HEK293 (cell line): ENCODE results near the gene PRPF38A.

Source experiments
- BCL11A ChIP-seq: fragments of 450-650 bp; formaldehyde crosslinking; IDR thresholded peaks from 2 replicates; pipeline ENCODE4 v1.5.1; 2016; ENCODE audit warnings: low read depth, missing biosample characterization, missing genetic modification characterization
- BCL11B ChIP-seq: fragments of 450-650 bp; formaldehyde crosslinking; IDR thresholded peaks from 2 replicates; pipeline ENCODE4 v1.5.1; 2016; ENCODE audit warnings: low read depth, missing biosample characterization, missing genetic modification characterization
- CTCF ChIP-seq: fragments of 450-650 bp; formaldehyde crosslinking; IDR thresholded peaks from 2 replicates; pipeline ENCODE4 v1.5.1; 2016; ENCODE audit warnings: missing biosample characterization, missing genetic modification characterization
- GLI4 ChIP-seq: fragments of 450-650 bp; formaldehyde crosslinking; IDR thresholded peaks from 2 replicates; pipeline ENCODE4 v1.5.1; 2016; ENCODE audit warnings: missing biosample characterization, missing genetic modification characterization
- HOXA7 ChIP-seq: sonication (generic); formaldehyde crosslinking; IDR thresholded peaks from 2 replicates; pipeline ENCODE4 v1.8.1; 2022; ENCODE audit warnings: missing genetic modification reagents, borderline replicate concordance
- HOXC10 ChIP-seq: sonication (generic); formaldehyde crosslinking; IDR thresholded peaks from 2 replicates; pipeline ENCODE4 v1.8.1; 2023; ENCODE audit warnings: mild to moderate bottlenecking, missing genetic modification reagents
- KLF8 ChIP-seq: fragments of 450-650 bp; formaldehyde crosslinking; IDR thresholded peaks from 2 replicates; pipeline ENCODE4 v1.5.1; 2016; ENCODE audit warnings: missing biosample characterization, missing genetic modification characterization
- OVOL3 ChIP-seq: fragments of 450-650 bp; formaldehyde crosslinking; IDR thresholded peaks from 2 replicates; pipeline ENCODE4 v1.5.1; 2016; ENCODE audit warnings: missing biosample characterization, missing genetic modification characterization
- PRDM1 ChIP-seq: fragments of 450-650 bp; formaldehyde crosslinking; IDR thresholded peaks from 2 replicates; pipeline ENCODE4; 2016; ENCODE audit warnings: missing biosample characterization, missing genetic modification characterization
- PRDM2 ChIP-seq: fragments of 450-650 bp; formaldehyde crosslinking; IDR thresholded peaks from 2 replicates; pipeline ENCODE4 v1.5.1; 2016; ENCODE audit warnings: missing biosample characterization, missing genetic modification characterization, borderline replicate concordance
- YY1 ChIP-seq: fragments of 450-650 bp; formaldehyde crosslinking; IDR thresholded peaks from 2 replicates; pipeline ENCODE4 v1.5.1; 2018; ENCODE audit warnings: missing biosample characterization, missing genetic modification characterization
- ZBTB11 ChIP-seq: fragments of 450-650 bp; formaldehyde crosslinking; conservative IDR thresholded peaks from 2 replicates; pipeline ENCODE4 v1.5.1; 2016; ENCODE audit warnings: low read depth, missing biosample characterization, missing genetic modification characterization
- ZBTB20 ChIP-seq: fragments of 450-650 bp; formaldehyde crosslinking; IDR thresholded peaks from 2 replicates; pipeline ENCODE4 v1.5.1; 2016; ENCODE audit warnings: missing biosample characterization, missing genetic modification characterization
- ZBTB21 ChIP-seq: fragments of 450-650 bp; formaldehyde crosslinking; IDR thresholded peaks from 2 replicates; pipeline ENCODE4 v1.5.1; 2017; ENCODE audit warnings: missing biosample characterization, missing genetic modification characterization
- ZBTB7A ChIP-seq: fragments of 450-650 bp; formaldehyde crosslinking; IDR thresholded peaks from 2 replicates; pipeline ENCODE4 v1.5.1; 2016; ENCODE audit warnings: low read depth, missing biosample characterization, missing genetic modification characterization
- ZFHX2 ChIP-seq: fragments of 450-650 bp; formaldehyde crosslinking; conservative IDR thresholded peaks from 2 replicates; pipeline ENCODE4 v1.5.1; 2016; ENCODE audit warnings: missing biosample characterization, missing genetic modification characterization
- ZIC2 ChIP-seq: fragments of 450-650 bp; formaldehyde crosslinking; IDR thresholded peaks from 2 replicates; pipeline ENCODE4 v1.5.1; 2016; ENCODE audit warnings: missing biosample characterization, missing genetic modification characterization
- ZNF138 ChIP-seq: fragments of 450-650 bp; formaldehyde crosslinking; IDR thresholded peaks from 2 replicates; pipeline ENCODE4 v1.5.1; 2016; ENCODE audit warnings: missing biosample characterization, missing genetic modification characterization, borderline replicate concordance
- ZNF202 ChIP-seq: fragments of 450-650 bp; formaldehyde crosslinking; IDR thresholded peaks from 2 replicates; pipeline ENCODE4 v1.5.1; 2016; ENCODE audit warnings: missing biosample characterization, missing genetic modification characterization, borderline replicate concordance
- ZNF211 ChIP-seq: fragments of 450-650 bp; formaldehyde crosslinking; IDR thresholded peaks from 2 replicates; pipeline ENCODE4 v1.5.1; 2016; ENCODE audit warnings: low read depth, missing biosample characterization, missing genetic modification characterization
- ZNF341 ChIP-seq: fragments of 450-650 bp; formaldehyde crosslinking; IDR thresholded peaks from 2 replicates; pipeline ENCODE4; 2016; ENCODE audit warnings: low read depth, missing biosample characterization, missing genetic modification characterization
- ZNF449 ChIP-seq: fragments of 450-650 bp; formaldehyde crosslinking; IDR thresholded peaks from 2 replicates; pipeline ENCODE4 v1.5.1; 2017; ENCODE audit warnings: missing biosample characterization, mild to moderate bottlenecking, missing genetic modification characterization, moderate library complexity
- ZNF501 ChIP-seq: fragments of 450-650 bp; formaldehyde crosslinking; IDR thresholded peaks from 2 replicates; pipeline ENCODE4 v1.5.1; 2016; ENCODE audit warnings: missing biosample characterization, missing genetic modification characterization
- ZNF529 ChIP-seq: fragments of 450-650 bp; formaldehyde crosslinking; IDR thresholded peaks from 2 replicates; pipeline ENCODE4 v1.5.1; 2017; ENCODE audit warnings: missing genetic modification characterization, missing biosample characterization; ENCODE audit not compliant: insufficient replicate concordance
- ZNF530 ChIP-seq: fragments of 450-650 bp; formaldehyde crosslinking; IDR thresholded peaks from 2 replicates; pipeline ENCODE4 v1.5.1; 2016; ENCODE audit warnings: low read depth, missing biosample characterization, missing genetic modification characterization
- ZNF585B ChIP-seq: fragments of 450-650 bp; formaldehyde crosslinking; IDR thresholded peaks from 2 replicates; pipeline ENCODE4 v1.5.1; 2016; ENCODE audit warnings: missing biosample characterization, missing genetic modification characterization
- ZNF701 ChIP-seq: fragments of 450-650 bp; formaldehyde crosslinking; IDR thresholded peaks from 2 replicates; pipeline ENCODE4 v1.5.1; 2016; ENCODE audit warnings: missing biosample characterization, missing genetic modification characterization
- ZNF843 ChIP-seq: fragments of 450-650 bp; formaldehyde crosslinking; IDR thresholded peaks from 2 replicates; pipeline ENCODE4 v1.5.1; 2016; ENCODE audit warnings: missing biosample characterization, missing genetic modification characterization

PRPF38A gene

GRCh38 chr1:52368383-52369172 is 35.8 kb upstream of the PRPF38A start (continued):
- 0 out of 2 replicates have a peak, but pooled peaks have one; percentile 30 for TF ChIP-seq CTCF (tag by site-specific recombination)
- TF ChIP-seq ZFHX2 = no peak
- peak; percentile 45; the same call in 1 of the 2 replicates for TF ChIP-seq YY1
- TF ChIP-seq ZBTB7A (tag by site-specific recombination) = no peak
- peak; percentile 71 for TF ChIP-seq ZIC2
- TF ChIP-seq ZNF211 (tag by site-specific recombination) = no peak
- no peak for TF ChIP-seq PRDM2
- no peak for TF ChIP-seq HOXC10
- peak; percentile 37; the same call in 1 of the 2 replicates for TF ChIP-seq ZBTB11 (tag by site-specific recombination)
- peak; percentile 70; the same call in 1 of the 2 replicates for TF ChIP-seq ZBTB20 (tag by site-specific recombination)
- no peak for TF ChIP-seq PRDM1 (tag by site-specific recombination)
- no peak for TF ChIP-seq ZNF449 (tag by site-specific recombination)
- TF ChIP-seq GLI4 (tag by site-specific recombination) = no peak
- TF ChIP-seq BCL11A (tag by site-specific recombination) = no peak
- peak; percentile 83 for TF ChIP-seq ZNF341 (tag by site-specific recombination)
- no peak for TF ChIP-seq ZNF501 (tag by site-specific recombination)
- TF ChIP-seq BCL11B = no peak
- TF ChIP-seq OVOL3 (tag by site-specific recombination) = no peak
- no peak for TF ChIP-seq ZNF701
- no peak for TF ChIP-seq ZNF202 (tag by site-specific recombination)
- 0 out of 2 replicates have a peak, but pooled peaks have one; percentile 8 for TF ChIP-seq KLF8 (tag by site-specific recombination)
- TF ChIP-seq ZNF843 (tag by site-specific recombination) = no peak
- no peak for TF ChIP-seq ZNF529 (tag by site-specific recombination)
- no peak for TF ChIP-seq ZNF530 (tag by site-specific recombination)
- TF ChIP-seq HOXA7 = no peak
- no peak for TF ChIP-seq ZBTB21
- TF ChIP-seq ZNF138 (tag by site-specific recombination) = no peak
- no peak for TF ChIP-seq ZNF585B (tag by site-specific recombination)
